Measurements from ENCODE around the gene MBD3L5. TPM values are rescaled to one million over a fixed set of nuclear protein-coding genes. Genes with fewer than 3 reads are reported as not detected.

The MBD3L5 gene
- total and polyA plus RNA-seq, 12 donors: not detected

- intact Hi-C loops (cut with DNase I): no loop called here
- H3K4me3 ChIP-seq: no peak overlapping the region
- WGBS, 4 donors: 68 to 86% (median 73%) methylated on average over 1 of the region's 1 CpG
- no peaks in the 10 kb centered on the region for H3K36me3 ChIP-seq (replicated peaks in 1 of 2)
- no peaks in the 10 kb centered on the region for H3K4me1 ChIP-seq (replicated peaks in 1 of 2)
- no peak overlapping the region for H3K27ac ChIP-seq
- TF ChIP-seq, protein P1, sequence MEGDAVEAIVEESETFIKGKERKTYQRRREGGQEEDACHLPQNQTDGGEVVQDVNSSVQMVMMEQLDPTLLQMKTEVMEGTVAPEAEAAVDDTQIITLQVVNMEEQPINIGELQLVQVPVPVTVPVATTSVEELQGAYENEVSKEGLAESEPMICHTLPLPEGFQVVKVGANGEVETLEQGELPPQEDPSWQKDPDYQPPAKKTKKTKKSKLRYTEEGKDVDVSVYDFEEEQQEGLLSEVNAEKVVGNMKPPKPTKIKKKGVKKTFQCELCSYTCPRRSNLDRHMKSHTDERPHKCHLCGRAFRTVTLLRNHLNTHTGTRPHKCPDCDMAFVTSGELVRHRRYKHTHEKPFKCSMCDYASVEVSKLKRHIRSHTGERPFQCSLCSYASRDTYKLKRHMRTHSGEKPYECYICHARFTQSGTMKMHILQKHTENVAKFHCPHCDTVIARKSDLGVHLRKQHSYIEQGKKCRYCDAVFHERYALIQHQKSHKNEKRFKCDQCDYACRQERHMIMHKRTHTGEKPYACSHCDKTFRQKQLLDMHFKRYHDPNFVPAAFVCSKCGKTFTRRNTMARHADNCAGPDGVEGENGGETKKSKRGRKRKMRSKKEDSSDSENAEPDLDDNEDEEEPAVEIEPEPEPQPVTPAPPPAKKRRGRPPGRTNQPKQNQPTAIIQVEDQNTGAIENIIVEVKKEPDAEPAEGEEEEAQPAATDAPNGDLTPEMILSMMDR (IDR thresholded peaks at IDR 0.05): no peak
- TF ChIP-seq POLR2A (IDR thresholded peaks at IDR 0.05): no peak
- no peaks in the 10 kb centered on the region for H3K27me3 ChIP-seq
- H3K9me3 ChIP-seq (replicated peaks in 1 of 3): no peaks in the 10 kb centered on the region
- DNase-seq: no peak
Observed at GRCh38 chr19:6995054-6995453, 35.3 kb upstream of the MBD3L5 start.

DNA sequence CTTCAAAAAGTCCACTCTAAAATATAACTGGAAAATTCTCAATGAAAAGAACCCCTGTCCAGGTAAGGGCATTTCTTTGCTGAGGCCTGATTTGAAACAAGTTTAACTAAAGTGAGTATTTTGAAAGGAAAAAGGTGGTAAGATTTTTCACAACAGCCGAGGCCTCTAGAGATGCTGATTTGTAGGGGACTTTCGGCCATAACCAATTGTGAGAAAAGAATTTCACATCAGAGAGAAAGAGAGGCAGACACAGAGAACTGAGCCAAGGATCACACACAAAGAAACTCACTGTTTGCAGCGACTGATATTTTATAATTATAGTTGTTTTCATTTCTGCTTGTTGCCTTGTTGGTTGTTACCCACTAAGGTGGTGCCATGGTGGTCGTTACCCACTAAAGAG lies 33.6 kb upstream of the MBD3L5 start:
- Histone ChIP-seq H3K27ac (no peak overlapping the region), H3K4me3 (no peak overlapping the region), H3K36me3 (replicated peaks in 1 of 2) (no peaks in the 10 kb centered on the region), H3K27me3 (no peaks in the 10 kb centered on the region), H3K4me1 (replicated peaks in 1 of 2) (no peaks in the 10 kb centered on the region), H3K9me3 (replicated peaks in 1 of 3) (no peaks in the 10 kb centered on the region)
- no peak for TF ChIP-seq POLR2A (IDR thresholded peaks at IDR 0.05)
- TF ChIP-seq, protein P1 (IDR thresholded peaks at IDR 0.05): no peak
- 53 to 70% (median 58%) methylated on average over 4 of the region's 4 CpGs for WGBS, 4 donors
- intact Hi-C loops (cut with DNase I): no loop called here
- DNase-seq: no peak

GRCh38 chr19:6997679-6998445 lies 32.5 kb upstream of the MBD3L5 start:
- peak in 1 of 7 donors; percentile 7 for DNase-seq
- Histone ChIP-seq H3K27me3 (no peaks in the 10 kb centered on the region), H3K27ac (peak overlapping the region in 1 of 5 donors; percentile 29), H3K9me3 (replicated peaks in 1 of 3) (no peaks in the 10 kb centered on the region), H3K36me3 (replicated peaks in 1 of 2) (no peaks in the 10 kb centered on the region), H3K4me1 (replicated peaks in 1 of 2) (no peaks in the 10 kb centered on the region), H3K4me3 (no peak overlapping the region)
- WGBS, 4 donors: 70 to 80% (median 76%) methylated on average over 15 of the region's 15 CpGs
- no peak for TF ChIP-seq POLR2A (IDR thresholded peaks at IDR 0.05)
- TF ChIP-seq, protein P1 (IDR thresholded peaks at IDR 0.05): no peak
- intact Hi-C loops (cut with DNase I): no loop called here

DNA sequence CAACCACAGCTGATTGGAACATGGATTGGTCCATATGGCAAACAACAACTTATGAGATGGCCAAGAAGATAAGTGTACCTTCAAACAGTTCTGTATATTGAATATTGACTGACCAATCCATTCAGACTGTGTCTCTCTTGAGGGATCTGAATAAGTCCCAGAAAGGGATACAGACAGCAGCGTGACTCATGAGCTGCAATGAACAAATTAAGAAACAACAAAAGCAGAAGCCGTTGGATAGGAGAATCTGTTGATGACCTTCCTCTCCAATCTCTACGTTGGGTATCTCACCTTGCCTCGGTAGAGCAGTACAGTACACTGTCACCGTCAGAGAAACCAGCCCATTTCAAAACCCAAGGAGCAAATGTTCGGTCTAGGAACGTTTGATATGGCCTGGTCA lies 30.4 kb upstream of the MBD3L5 start:
- Histone ChIP-seq H3K27ac (peak overlapping the region in 1 of 5 donors; percentile 63), H3K9me3 (replicated peaks in 1 of 3) (no peaks in the 10 kb centered on the region), H3K4me1 (replicated peaks in 1 of 2) (no peaks in the 10 kb centered on the region), H3K27me3 (no peaks in the 10 kb centered on the region), H3K4me3 (no peak overlapping the region), H3K36me3 (replicated peaks in 1 of 2) (no peaks in the 10 kb centered on the region)
- intact Hi-C loops (cut with DNase I): no loop called here
- no peak for TF ChIP-seq POLR2A (IDR thresholded peaks at IDR 0.05)
- TF ChIP-seq, protein P1 (IDR thresholded peaks at IDR 0.05): no peak
- WGBS, 4 donors: 54 to 66% (median 59%) methylated on average over 7 of the region's 7 CpGs
- DNase-seq: no peak
